Panc1 (cell line): ENCODE results near the gene FAAP100.

Experiments
- POLR2AphosphoS5 ChIP-seq: IDR thresholded peaks from 2 replicates; pipeline ENCODE4 v1.6.1; 2012; ENCODE audit warnings: mild to moderate bottlenecking, low read depth, low read length, moderate library complexity
- SIN3A ChIP-seq: IDR thresholded peaks from 2 replicates; pipeline ENCODE4 v1.6.1; 2012; ENCODE audit warnings: low read depth, mild to moderate bottlenecking, low read length, moderate library complexity, borderline replicate concordance; ENCODE audit not compliant: insufficient read depth
- TCF7L2 ChIP-seq: IDR thresholded peaks from 2 replicates; pipeline ENCODE4 v1.6.1; 2011; ENCODE audit warnings: mild to moderate bottlenecking, low read depth, low read length, inconsistent platforms
- TF ChIP-seq, protein P1 (sequence below), 2 experiments: IDR thresholded peaks; 2 replicates each; pipeline ENCODE4 v1.6.1; 2011 to 2012; ENCODE audit warnings: low read depth in 2 of 2, control low read depth in 1 of 2, low read length in 1 of 2, mild to moderate bottlenecking in 1 of 2, moderate library complexity in 1 of 2; ENCODE audit not compliant: insufficient read depth in 1 of 2
- TF ChIP-seq, protein P2 (sequence below): fragments of 450-650 bp; IDR thresholded peaks from 2 replicates; pipeline ENCODE4 v1.5.1; 2017; ENCODE audit warnings: mild to moderate bottlenecking

DNA sequence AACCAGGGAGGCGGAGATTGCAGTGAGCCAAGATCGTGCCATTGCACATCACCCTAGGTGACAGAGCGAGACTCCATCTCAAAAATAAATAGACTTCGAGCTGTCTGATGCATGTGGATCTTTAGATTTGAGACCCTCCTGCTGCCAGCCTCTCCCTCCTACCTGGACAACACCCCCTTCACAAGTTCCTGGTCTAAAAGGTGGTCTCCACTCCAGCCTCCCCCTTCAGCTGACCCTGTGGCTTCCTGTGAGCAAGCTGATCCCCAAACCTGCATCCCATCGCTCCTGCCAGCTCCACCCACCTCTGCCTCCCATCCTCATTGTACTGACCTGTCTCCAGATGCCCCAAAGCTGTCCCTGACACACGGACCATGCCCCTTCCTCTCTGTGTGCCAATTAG is 27.1 kb upstream of the FAAP100 start:
- TF ChIP-seq POLR2AphosphoS5 (no peak), TCF7L2 (no peak), SIN3A (no peak)
- TF ChIP-seq, protein P1, sequence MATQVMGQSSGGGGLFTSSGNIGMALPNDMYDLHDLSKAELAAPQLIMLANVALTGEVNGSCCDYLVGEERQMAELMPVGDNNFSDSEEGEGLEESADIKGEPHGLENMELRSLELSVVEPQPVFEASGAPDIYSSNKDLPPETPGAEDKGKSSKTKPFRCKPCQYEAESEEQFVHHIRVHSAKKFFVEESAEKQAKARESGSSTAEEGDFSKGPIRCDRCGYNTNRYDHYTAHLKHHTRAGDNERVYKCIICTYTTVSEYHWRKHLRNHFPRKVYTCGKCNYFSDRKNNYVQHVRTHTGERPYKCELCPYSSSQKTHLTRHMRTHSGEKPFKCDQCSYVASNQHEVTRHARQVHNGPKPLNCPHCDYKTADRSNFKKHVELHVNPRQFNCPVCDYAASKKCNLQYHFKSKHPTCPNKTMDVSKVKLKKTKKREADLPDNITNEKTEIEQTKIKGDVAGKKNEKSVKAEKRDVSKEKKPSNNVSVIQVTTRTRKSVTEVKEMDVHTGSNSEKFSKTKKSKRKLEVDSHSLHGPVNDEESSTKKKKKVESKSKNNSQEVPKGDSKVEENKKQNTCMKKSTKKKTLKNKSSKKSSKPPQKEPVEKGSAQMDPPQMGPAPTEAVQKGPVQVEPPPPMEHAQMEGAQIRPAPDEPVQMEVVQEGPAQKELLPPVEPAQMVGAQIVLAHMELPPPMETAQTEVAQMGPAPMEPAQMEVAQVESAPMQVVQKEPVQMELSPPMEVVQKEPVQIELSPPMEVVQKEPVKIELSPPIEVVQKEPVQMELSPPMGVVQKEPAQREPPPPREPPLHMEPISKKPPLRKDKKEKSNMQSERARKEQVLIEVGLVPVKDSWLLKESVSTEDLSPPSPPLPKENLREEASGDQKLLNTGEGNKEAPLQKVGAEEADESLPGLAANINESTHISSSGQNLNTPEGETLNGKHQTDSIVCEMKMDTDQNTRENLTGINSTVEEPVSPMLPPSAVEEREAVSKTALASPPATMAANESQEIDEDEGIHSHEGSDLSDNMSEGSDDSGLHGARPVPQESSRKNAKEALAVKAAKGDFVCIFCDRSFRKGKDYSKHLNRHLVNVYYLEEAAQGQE (IDR thresholded peaks at IDR 0.05; ENCODE audit: insufficient read depth in 1 of 2, low read depth in 2 of 2, low read length in 1 of 2): no peak
- TF ChIP-seq, protein P2, sequence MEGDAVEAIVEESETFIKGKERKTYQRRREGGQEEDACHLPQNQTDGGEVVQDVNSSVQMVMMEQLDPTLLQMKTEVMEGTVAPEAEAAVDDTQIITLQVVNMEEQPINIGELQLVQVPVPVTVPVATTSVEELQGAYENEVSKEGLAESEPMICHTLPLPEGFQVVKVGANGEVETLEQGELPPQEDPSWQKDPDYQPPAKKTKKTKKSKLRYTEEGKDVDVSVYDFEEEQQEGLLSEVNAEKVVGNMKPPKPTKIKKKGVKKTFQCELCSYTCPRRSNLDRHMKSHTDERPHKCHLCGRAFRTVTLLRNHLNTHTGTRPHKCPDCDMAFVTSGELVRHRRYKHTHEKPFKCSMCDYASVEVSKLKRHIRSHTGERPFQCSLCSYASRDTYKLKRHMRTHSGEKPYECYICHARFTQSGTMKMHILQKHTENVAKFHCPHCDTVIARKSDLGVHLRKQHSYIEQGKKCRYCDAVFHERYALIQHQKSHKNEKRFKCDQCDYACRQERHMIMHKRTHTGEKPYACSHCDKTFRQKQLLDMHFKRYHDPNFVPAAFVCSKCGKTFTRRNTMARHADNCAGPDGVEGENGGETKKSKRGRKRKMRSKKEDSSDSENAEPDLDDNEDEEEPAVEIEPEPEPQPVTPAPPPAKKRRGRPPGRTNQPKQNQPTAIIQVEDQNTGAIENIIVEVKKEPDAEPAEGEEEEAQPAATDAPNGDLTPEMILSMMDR: no peak
